Fibroblast of lung (primary cell): ENCODE data around the gene ACSL3.

Experiments
- CTCF ChIP-seq, 2 donors: IDR thresholded peaks in 1 of 2; conservative IDR thresholded peaks in 1 of 2; 1 replicate in 1 of 2; 2 replicates in 1 of 2; pipeline ENCODE4 v1.5.1; 2011 to 2012; ENCODE audit warnings: low read length in 2 of 2, control low read depth in 1 of 2, inconsistent platforms in 1 of 2, low read depth in 1 of 2, mild to moderate bottlenecking in 1 of 2
- EZH2 ChIP-seq: IDR thresholded peaks from 2 replicates; pipeline ENCODE4 v1.5.1; 2012; ENCODE audit warnings: low read length, control low read depth, mild to moderate bottlenecking; ENCODE audit errors: missing control alignments

- TF ChIP-seq CTCF (conservative IDR thresholded peaks at IDR 0.05 in 1 of 2, IDR thresholded peaks at IDR 0.05 in 1 of 2; ENCODE audit: low read depth in 1 of 2, low read length in 2 of 2) = no peak
- no peak for TF ChIP-seq EZH2
Measured at GRCh38 chr2:222869252-222869560, 8.4 kb downstream of the ACSL3 start.
